Measurements from ENCODE around the gene WDFY2.

- TF ChIP-seq CTCF (IDR thresholded peaks at IDR 0.05) (no peak), SMAD4 (CRISPR knock-in tag; IDR thresholded peaks at IDR 0.05) (no peak), TCF7 (CRISPR knock-in tag; IDR thresholded peaks at IDR 0.05; ENCODE audit: low read depth) (no peak), KAT7 (CRISPR knock-in tag; IDR thresholded peaks at IDR 0.05; ENCODE audit: borderline replicate concordance) (no peak), ZNF423 (CRISPR knock-in tag; IDR thresholded peaks at IDR 0.05) (no peak), ZNF512 (CRISPR knock-in tag; IDR thresholded peaks at IDR 0.05; ENCODE audit: borderline replicate concordance) (no peak), TP53 (CRISPR knock-in tag; IDR thresholded peaks at IDR 0.05) (no peak), CREB1 (CRISPR knock-in tag; IDR thresholded peaks at IDR 0.05) (no peak), FOXP4 (CRISPR knock-in tag; IDR thresholded peaks at IDR 0.05) (no peak), ZNF138 (CRISPR knock-in tag; conservative IDR thresholded peaks at IDR 0.05) (no peak), ATF1 (CRISPR knock-in tag; IDR thresholded peaks at IDR 0.05) (no peak), USF2 (CRISPR knock-in tag; IDR thresholded peaks at IDR 0.05) (no peak), ZNF232 (CRISPR knock-in tag; IDR thresholded peaks at IDR 0.05) (no peak), E2F1 (CRISPR knock-in tag; IDR thresholded peaks at IDR 0.05) (no peak)
Observed at GRCh38 chr13:51590971-51591627, 6.8 kb downstream of the WDFY2 start.

Data from WTC11 (cell line).